ENCODE results near the gene EGLN3.

DNA sequence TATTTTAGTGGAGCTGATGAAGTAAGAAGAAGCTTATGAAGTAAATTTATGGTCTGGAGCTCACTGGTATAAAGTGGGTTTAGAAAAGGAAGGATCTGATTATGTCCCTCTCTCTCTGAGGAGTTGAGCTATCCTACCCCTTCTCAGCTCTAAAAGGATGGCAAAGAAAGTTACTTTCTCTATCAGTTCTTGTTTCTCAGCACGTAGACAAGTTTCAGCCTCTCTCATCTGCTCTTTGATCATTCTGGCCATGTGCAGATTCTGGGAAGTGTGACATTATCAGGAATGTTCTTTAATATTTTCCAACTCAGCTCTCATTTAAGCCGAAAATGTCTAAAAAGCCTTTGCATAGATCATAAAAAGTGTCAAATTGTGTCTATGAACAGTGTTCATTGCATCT is 5.8 kb upstream of the EGLN3 start:
- TF ChIP-seq, protein P1, sequence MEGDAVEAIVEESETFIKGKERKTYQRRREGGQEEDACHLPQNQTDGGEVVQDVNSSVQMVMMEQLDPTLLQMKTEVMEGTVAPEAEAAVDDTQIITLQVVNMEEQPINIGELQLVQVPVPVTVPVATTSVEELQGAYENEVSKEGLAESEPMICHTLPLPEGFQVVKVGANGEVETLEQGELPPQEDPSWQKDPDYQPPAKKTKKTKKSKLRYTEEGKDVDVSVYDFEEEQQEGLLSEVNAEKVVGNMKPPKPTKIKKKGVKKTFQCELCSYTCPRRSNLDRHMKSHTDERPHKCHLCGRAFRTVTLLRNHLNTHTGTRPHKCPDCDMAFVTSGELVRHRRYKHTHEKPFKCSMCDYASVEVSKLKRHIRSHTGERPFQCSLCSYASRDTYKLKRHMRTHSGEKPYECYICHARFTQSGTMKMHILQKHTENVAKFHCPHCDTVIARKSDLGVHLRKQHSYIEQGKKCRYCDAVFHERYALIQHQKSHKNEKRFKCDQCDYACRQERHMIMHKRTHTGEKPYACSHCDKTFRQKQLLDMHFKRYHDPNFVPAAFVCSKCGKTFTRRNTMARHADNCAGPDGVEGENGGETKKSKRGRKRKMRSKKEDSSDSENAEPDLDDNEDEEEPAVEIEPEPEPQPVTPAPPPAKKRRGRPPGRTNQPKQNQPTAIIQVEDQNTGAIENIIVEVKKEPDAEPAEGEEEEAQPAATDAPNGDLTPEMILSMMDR (conservative IDR thresholded peaks at IDR 0.05; ENCODE audit: low read length): no peak
- no peak for TF ChIP-seq EZH2phosphoT487 (IDR thresholded peaks at IDR 0.05; ENCODE audit: borderline replicate concordance)
